PC-9 (cell line): ENCODE results near the gene GAD2. TPM values are rescaled to one million over a fixed set of nuclear protein-coding genes. Genes with fewer than 3 reads are reported as not detected.

Source experiments
- BruUV-seq: library from RNA; stranded (reverse); fragments of 400-500 nt; replicated peaks from 2 replicates; lab custom pipeline; 2021; lab: Mats Ljungman, UMichigan
- CTCF ChIA-PET: fragments of 300-600 bp; sonication (Branson Sonifier 250); formaldehyde crosslinking; loops from one replicate; lab custom pipeline; 2022; ENCODE audit warnings: antibody characterized with exemption; lab: Charles Lee
- POLR2A ChIA-PET: fragments of 300-600 bp; sonication (Branson Sonifier 250); formaldehyde crosslinking; loops from one replicate; lab custom pipeline; 2022; ENCODE audit warnings: antibody characterized with exemption; ENCODE audit not compliant: unreplicated experiment; lab: Charles Lee
- DNase-seq, 2 experiments: peaks; one replicate each; pipeline versions ENCODE4 v3.0.0 to v3.0.0-alpha.2; 2015 to 2022; ENCODE audit warnings: mixed read lengths in 1 of 2
- H2AFZ ChIP-seq: fragments of 200-600 bp; sonication (generic); 2 replicates; pipeline ENCODE4 v1.8.1; 2017; ENCODE audit warnings: antibody characterized with exemption
- H3F3A ChIP-seq: fragments of 200-600 bp; sonication (generic); 2 replicates; pipeline ENCODE4 v1.8.1; 2017; ENCODE audit warnings: antibody characterized with exemption, mild to moderate bottlenecking, low read depth; ENCODE audit not compliant: insufficient read depth
- H3K27ac ChIP-seq: fragments of 200-600 bp; sonication (generic); 2 replicates; pipeline ENCODE4 v1.6.1; 2016; ENCODE audit warnings: mixed run types
- H3K27me3 ChIP-seq: fragments of 200-600 bp; sonication (generic); 2 replicates; pipeline ENCODE4 v1.6.1; 2016; ENCODE audit warnings: low read depth, mixed run types; ENCODE audit not compliant: insufficient read depth
- H3K36me3 ChIP-seq: fragments of 200-600 bp; sonication (generic); 2 replicates; pipeline ENCODE4 v1.6.1; 2016; ENCODE audit warnings: low read depth, mixed run types
- H3K4me1 ChIP-seq: fragments of 200-600 bp; sonication (generic); replicated peaks from 2 replicates; pipeline ENCODE4 v1.6.1; 2016; ENCODE audit warnings: mixed run types; ENCODE audit not compliant: insufficient read depth
- H3K4me2 ChIP-seq: fragments of 200-600 bp; sonication (generic); 2 replicates; pipeline ENCODE4 v1.6.1; 2017; ENCODE audit warnings: mixed run types
- H3K4me3 ChIP-seq: fragments of 200-600 bp; sonication (generic); 2 replicates; pipeline ENCODE4 v1.6.1; 2016; ENCODE audit warnings: mixed run types
- H3K79me2 ChIP-seq: fragments of 200-600 bp; sonication (generic); 2 replicates; pipeline ENCODE4 v1.6.1; 2017; ENCODE audit warnings: low read depth, mixed run types
- H3K9me2 ChIP-seq: fragments of 200-600 bp; sonication (generic); 2 replicates; pipeline ENCODE4 v1.8.1; 2017; ENCODE audit warnings: mild to moderate bottlenecking; ENCODE audit not compliant: insufficient read depth
- H3K9me3 ChIP-seq: fragments of 200-600 bp; sonication (generic); 2 replicates; pipeline ENCODE4 v1.8.1; 2016; ENCODE audit warnings: low read depth; ENCODE audit not compliant: insufficient read depth
- H4K20me1 ChIP-seq: fragments of 200-600 bp; sonication (generic); 2 replicates; pipeline ENCODE4 v1.8.1; 2017; ENCODE audit not compliant: insufficient read depth
- CTCF ChIP-seq: fragments of 200-600 bp; sonication (generic); conservative IDR thresholded peaks from 2 replicates; pipeline ENCODE4 v1.6.1; 2017; ENCODE audit warnings: mixed run types, antibody characterized with exemption, mild to moderate bottlenecking, moderate library complexity
- EZH2 ChIP-seq: fragments of 200-600 bp; sonication (generic); IDR thresholded peaks from 2 replicates; pipeline ENCODE4 v1.8.0; 2017; ENCODE audit warnings: antibody characterized with exemption, low read depth
- intact Hi-C: fragments of 100-400 bp; cut with micrococcal nuclease; formaldehyde crosslinking; loops from one replicate; pipeline ENCODE4 v1.10.0; 2022; ENCODE audit not compliant: unreplicated experiment
- total RNA-seq: library from RNA; stranded (reverse); gene quantifications from 2 replicates; pipeline ENCODE4 v1.2.3, GENCODE V29; 2021

The GAD2 gene
- total RNA-seq, 1 experiment from 2014 or later, result not detected

- Histone ChIP-seq H3K4me3 (no peak overlapping the region), H3K36me3 (no peaks in the 10 kb centered on the region), H3K9me2 (no peaks in the 10 kb centered on the region), H3K27ac (no peak overlapping the region), H3K79me2 (no peaks in the 10 kb centered on the region), H4K20me1 (no peaks in the 10 kb centered on the region), H3K4me2 (no peak overlapping the region), H3K27me3 (peaks cover 30% of the 10 kb centered on the region), H2AFZ (no peak overlapping the region), H3F3A (no peaks in the 10 kb centered on the region), H3K9me3 (no peaks in the 10 kb centered on the region), H3K4me1 (no peaks in the 10 kb centered on the region)
- ChIA-PET POLR2A (no interaction called here), CTCF (no interaction called here)
- no TSS peak for BruUV-seq
- TF ChIP-seq EZH2 (no peak), CTCF (no peak)
- no peak for DNase-seq
- intact Hi-C loops, result no loop called here
These were observed 42.7 kb upstream of the GAD2 start for GRCh38 chr10:26173837-26174236.

- H3K9me3 ChIP-seq, result no peaks in the 10 kb centered on the region
These were observed 39.2 kb upstream of the GAD2 start for GRCh38 chr10:26177341-26177740.

GRCh38 chr10:26194275-26194674 is 22.3 kb upstream of the GAD2 start:
- H3K4me1 ChIP-seq, result no peaks in the 10 kb centered on the region
- no peaks in the 10 kb centered on the region for H3K79me2 ChIP-seq
- H3K27me3 ChIP-seq, result 0 out of 2 replicates have a peak, but pooled peaks cover 7% of the 10 kb centered on the region
- ChIA-PET CTCF (no interaction called here), POLR2A (interaction anchor here (0.6 kb wide), 1 partner anchor 389 kb away, joined by 7 read pairs; no protein-coding TSS in a partner anchor)
- H3K9me3 ChIP-seq, result no peaks in the 10 kb centered on the region
- no peak for TF ChIP-seq EZH2
- TF ChIP-seq CTCF, result no peak
- H3K9me2 ChIP-seq, result no peaks in the 10 kb centered on the region
- H3K27ac ChIP-seq, result no peak overlapping the region
- H3F3A ChIP-seq, result no peaks in the 10 kb centered on the region
- no peak for DNase-seq
- BruUV-seq, result no TSS peak
- H2AFZ ChIP-seq, result no peak overlapping the region
- no peak overlapping the region for H3K4me3 ChIP-seq
- no peak overlapping the region for H3K4me2 ChIP-seq
- H4K20me1 ChIP-seq, result no peaks in the 10 kb centered on the region
- intact Hi-C loops, result no loop called here
- no peaks in the 10 kb centered on the region for H3K36me3 ChIP-seq

More at GRCh38 chr10:26177341-26177740, 39.2 kb upstream of the GAD2 start:
- Histone ChIP-seq H3K4me2 (no peak overlapping the region), H3K79me2 (no peaks in the 10 kb centered on the region), H2AFZ (no peak overlapping the region), H3K9me2 (no peaks in the 10 kb centered on the region), H3K36me3 (no peaks in the 10 kb centered on the region), H3K4me3 (no peak overlapping the region), H3K27me3 (peaks cover 23% of the 10 kb centered on the region), H4K20me1 (no peaks in the 10 kb centered on the region), H3K27ac (no peak overlapping the region), H3K4me1 (no peaks in the 10 kb centered on the region), H3F3A (no peaks in the 10 kb centered on the region)
- ChIA-PET POLR2A (no interaction called here), CTCF (no interaction called here)
- TF ChIP-seq CTCF, result no peak
- TF ChIP-seq EZH2, result no peak
- no TSS peak for BruUV-seq
- intact Hi-C loops, result no loop called here
- no peak for DNase-seq
